Measurements from ENCODE around the gene RIBC2. TPM values are rescaled to one million over a fixed set of nuclear protein-coding genes. Genes with fewer than 3 reads are reported as not detected.

Gene RIBC2
- total RNA-seq, 1 donor from 2014 or later: 0.26 TPM

GRCh38 chr22:45421349-45422055, 8.0 kb downstream of the RIBC2 start:
- H3K4me3 ChIP-seq (ENCODE audit: low read depth, low read length): no peak overlapping the region
- DNase-seq (ENCODE audit: low read depth) (no peak), FAIRE-seq (no peak)
- H3K27me3 ChIP-seq (ENCODE audit: control insufficient read depth, insufficient read depth, low read length): no peaks in the 10 kb centered on the region
- no peaks in the 10 kb centered on the region for H3K36me3 ChIP-seq (ENCODE audit: control insufficient read depth, insufficient read depth, low read length)
- TF ChIP-seq, protein P1, sequence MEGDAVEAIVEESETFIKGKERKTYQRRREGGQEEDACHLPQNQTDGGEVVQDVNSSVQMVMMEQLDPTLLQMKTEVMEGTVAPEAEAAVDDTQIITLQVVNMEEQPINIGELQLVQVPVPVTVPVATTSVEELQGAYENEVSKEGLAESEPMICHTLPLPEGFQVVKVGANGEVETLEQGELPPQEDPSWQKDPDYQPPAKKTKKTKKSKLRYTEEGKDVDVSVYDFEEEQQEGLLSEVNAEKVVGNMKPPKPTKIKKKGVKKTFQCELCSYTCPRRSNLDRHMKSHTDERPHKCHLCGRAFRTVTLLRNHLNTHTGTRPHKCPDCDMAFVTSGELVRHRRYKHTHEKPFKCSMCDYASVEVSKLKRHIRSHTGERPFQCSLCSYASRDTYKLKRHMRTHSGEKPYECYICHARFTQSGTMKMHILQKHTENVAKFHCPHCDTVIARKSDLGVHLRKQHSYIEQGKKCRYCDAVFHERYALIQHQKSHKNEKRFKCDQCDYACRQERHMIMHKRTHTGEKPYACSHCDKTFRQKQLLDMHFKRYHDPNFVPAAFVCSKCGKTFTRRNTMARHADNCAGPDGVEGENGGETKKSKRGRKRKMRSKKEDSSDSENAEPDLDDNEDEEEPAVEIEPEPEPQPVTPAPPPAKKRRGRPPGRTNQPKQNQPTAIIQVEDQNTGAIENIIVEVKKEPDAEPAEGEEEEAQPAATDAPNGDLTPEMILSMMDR (IDR thresholded peaks at IDR 0.05; ENCODE audit: insufficient read depth, low read length, severe bottlenecking): no peak

DNA sequence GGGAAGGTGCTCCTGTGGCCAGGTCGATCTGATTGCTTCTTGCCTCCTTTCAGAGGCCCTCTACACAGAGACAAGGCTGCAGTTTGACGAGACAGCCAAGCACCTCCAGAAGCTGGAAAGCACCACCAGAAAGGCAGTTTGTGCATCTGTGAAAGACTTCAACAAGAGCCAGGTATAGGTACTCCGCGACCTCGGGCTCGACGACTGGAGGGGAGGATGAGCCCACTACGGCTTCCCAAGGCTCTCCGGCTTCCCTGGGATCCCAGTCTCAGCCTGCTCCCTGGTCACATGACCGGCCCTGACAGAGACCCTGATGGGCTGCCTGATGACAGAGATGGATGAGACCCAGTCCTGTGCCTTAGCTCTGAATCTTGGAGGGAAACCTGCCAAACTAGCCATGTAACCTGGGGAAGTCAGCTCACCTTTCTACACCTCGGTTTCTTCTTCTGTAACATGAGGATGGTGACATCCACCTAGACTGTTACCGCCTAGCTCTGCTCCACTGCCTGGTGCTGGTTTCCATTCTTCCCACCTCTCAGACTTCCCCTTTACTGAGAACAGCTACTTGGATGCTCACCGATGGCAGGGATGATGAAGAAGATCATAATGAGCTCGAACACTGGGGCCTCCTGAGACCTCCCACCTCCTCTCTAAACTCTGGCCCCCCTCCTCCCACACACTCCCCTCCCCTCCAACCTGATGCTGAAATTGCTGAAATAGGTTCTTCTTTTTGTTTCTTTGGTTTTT, 8.9 kb downstream of the RIBC2 start:
- H3K36me3 ChIP-seq (ENCODE audit: control insufficient read depth, insufficient read depth, low read length): no peaks in the 10 kb centered on the region
- DNase-seq (ENCODE audit: low read depth): no peak
- TF ChIP-seq, protein P1 (IDR thresholded peaks at IDR 0.05; ENCODE audit: insufficient read depth, low read length, severe bottlenecking): no peak
- no peaks in the 10 kb centered on the region for H3K27me3 ChIP-seq (ENCODE audit: control insufficient read depth, insufficient read depth, low read length)
- no peak overlapping the region for H3K4me3 ChIP-seq (ENCODE audit: low read depth, low read length)
- peak; percentile 70 for FAIRE-seq

GRCh38 chr22:45423524-45423923, 10.0 kb downstream of the RIBC2 start:
- DNase-seq (ENCODE audit: low read depth) (no peak), FAIRE-seq (no peak)
- Histone ChIP-seq H3K4me3 (ENCODE audit: low read depth, low read length) (no peak overlapping the region), H3K36me3 (ENCODE audit: control insufficient read depth, insufficient read depth, low read length) (no peaks in the 10 kb centered on the region), H3K27me3 (ENCODE audit: control insufficient read depth, insufficient read depth, low read length) (no peaks in the 10 kb centered on the region)
- TF ChIP-seq, protein P1 (IDR thresholded peaks at IDR 0.05; ENCODE audit: insufficient read depth, low read length, severe bottlenecking): no peak

DNA sequence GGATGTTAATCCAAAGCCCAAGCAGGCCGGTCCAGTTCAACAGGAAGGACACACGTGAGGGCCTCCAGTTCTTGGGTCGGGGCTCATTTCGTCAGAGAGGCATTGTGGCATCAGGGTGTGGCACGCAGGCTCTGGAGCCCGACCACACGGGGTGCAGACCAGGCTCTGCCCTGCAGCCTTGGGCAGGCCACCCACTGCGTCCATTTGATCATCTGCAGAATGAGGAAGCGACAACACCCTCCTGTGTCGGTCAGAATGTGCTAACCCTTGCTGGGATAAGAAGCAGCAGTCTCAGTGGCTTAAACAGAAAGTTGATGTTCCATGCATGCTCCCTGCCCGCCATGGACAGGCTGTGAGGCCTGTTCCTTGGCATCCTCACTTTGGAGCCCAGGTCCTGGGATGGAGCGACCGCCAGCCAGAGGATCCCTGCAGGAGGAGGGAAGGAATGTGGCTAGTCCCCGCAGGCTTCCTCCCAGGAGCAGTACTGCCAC, 10.8 kb downstream of the RIBC2 start:
- DNase-seq (ENCODE audit: low read depth) (no peak), FAIRE-seq (peak; percentile 88)
- TF ChIP-seq, protein P1 (IDR thresholded peaks at IDR 0.05; ENCODE audit: insufficient read depth, low read length, severe bottlenecking): no peak
- H3K4me3 ChIP-seq (ENCODE audit: low read depth, low read length): no peak overlapping the region
- H3K27me3 ChIP-seq (ENCODE audit: control insufficient read depth, insufficient read depth, low read length): no peaks in the 10 kb centered on the region
- no peaks in the 10 kb centered on the region for H3K36me3 ChIP-seq (ENCODE audit: control insufficient read depth, insufficient read depth, low read length)

- TF ChIP-seq, protein P1 (IDR thresholded peaks at IDR 0.05; ENCODE audit: insufficient read depth, low read length, severe bottlenecking): no peak
- H3K4me3 ChIP-seq (ENCODE audit: low read depth, low read length): no peak overlapping the region
- no peaks in the 10 kb centered on the region for H3K27me3 ChIP-seq (ENCODE audit: control insufficient read depth, insufficient read depth, low read length)
- H3K36me3 ChIP-seq (ENCODE audit: control insufficient read depth, insufficient read depth, low read length): no peaks in the 10 kb centered on the region
- no peak for DNase-seq (ENCODE audit: low read depth)
- FAIRE-seq: no peak
These were observed 11.6 kb downstream of the RIBC2 start for GRCh38 chr22:45425101-45425500.

Data from bronchial epithelial cell (primary cell).